AG20443 (cell line): ENCODE results near the gene ANO2.

Experiments
- DNase-seq: peaks from one replicate; pipeline ENCODE4 v3.0.0; 2012; ENCODE audit warnings: low spot score, mixed read lengths

ANO2 gene

GRCh38 chr12:5916785-5917290, 28.2 kb downstream of the ANO2 start:
- no peak for DNase-seq

- DNase-seq: no peak
These were observed 29.5 kb downstream of the ANO2 start for GRCh38 chr12:5915511-5915910.

GRCh38 chr12:5914387-5915149, 30.5 kb downstream of the ANO2 start:
- DNase-seq: no peak

GRCh38 chr12:5913387-5913786, 31.7 kb downstream of the ANO2 start:
- DNase-seq: no peak

- DNase-seq: no peak
These were observed 32.4 kb downstream of the ANO2 start for GRCh38 chr12:5912437-5913334.

GRCh38 chr12:5912011-5912410, 33.0 kb downstream of the ANO2 start:
- no peak for DNase-seq

GRCh38 chr12:5910790-5911548, 34.1 kb downstream of the ANO2 start:
- no peak for DNase-seq

- no peak for DNase-seq
These were observed 35.5 kb downstream of the ANO2 start for GRCh38 chr12:5909560-5909959.

- no peak for DNase-seq
These were observed 36.8 kb downstream of the ANO2 start for GRCh38 chr12:5908251-5908650.

GRCh38 chr12:5907807-5908206, 37.3 kb downstream of the ANO2 start:
- no peak for DNase-seq

GRCh38 chr12:5905757-5906156, 39.3 kb downstream of the ANO2 start:
- no peak for DNase-seq

- DNase-seq: no peak
These were observed 40.1 kb downstream of the ANO2 start for GRCh38 chr12:5904969-5905368.

- no peak for DNase-seq
These were observed 40.6 kb downstream of the ANO2 start for GRCh38 chr12:5904441-5904840.

- no peak for DNase-seq
These were observed 42.3 kb downstream of the ANO2 start for GRCh38 chr12:5902736-5903135.

GRCh38 chr12:5901416-5901815, 43.6 kb downstream of the ANO2 start:
- DNase-seq: no peak

GRCh38 chr12:5900533-5901205, 44.4 kb downstream of the ANO2 start:
- DNase-seq: no peak

- DNase-seq: no peak
These were observed 45.0 kb downstream of the ANO2 start for GRCh38 chr12:5900076-5900475.

GRCh38 chr12:5899675-5900074, 45.4 kb downstream of the ANO2 start:
- DNase-seq: no peak

- no peak for DNase-seq
These were observed 46.2 kb downstream of the ANO2 start for GRCh38 chr12:5898874-5899273.

GRCh38 chr12:5889381-5890047, 55.5 kb downstream of the ANO2 start:
- no peak for DNase-seq

GRCh38 chr12:5888816-5889315, 56.2 kb downstream of the ANO2 start:
- no peak for DNase-seq
